B cell (primary cell): Measurements from ENCODE around the gene MBP. TPM values are rescaled to one million over a fixed set of nuclear protein-coding genes. Genes with fewer than 3 reads are reported as not detected.

ENCODE experiments used
- ATAC-seq: fragments of 200-7000 bp; cut with Tn5 transposase; one replicate; pipeline ENCODE4 v1.10.0; 2021; ENCODE audit warnings: low read depth, mild to moderate bottlenecking, moderate number of reproducible peaks, moderate library complexity
- CTCF ChIA-PET: fragments of 350-600 bp; sonication (Branson Sonifier 250); formaldehyde crosslinking; loops from one replicate; lab custom pipeline; 2021; ENCODE audit warnings: antibody characterized with exemption, inconsistent platforms; lab: Charles Lee
- POLR2A ChIA-PET: fragments of 350-600 bp; sonication (Branson Sonifier 250); formaldehyde crosslinking; loops from one replicate; lab custom pipeline; 2021; ENCODE audit warnings: antibody characterized with exemption; lab: Charles Lee
- DNase-seq: peaks from one replicate; pipeline ENCODE4 v3.0.0; 2013
- H2AFZ ChIP-seq: 2 replicates; pipeline ENCODE4 v1.6.1; 2012; ENCODE audit warnings: mild to moderate bottlenecking, low read depth, low read length; ENCODE audit not compliant: insufficient read depth, poor library complexity, severe bottlenecking
- H3K27ac ChIP-seq, 2 donors: 1 replicate in 1 of 2; 2 replicates in 1 of 2; pipeline ENCODE4 v1.5.1; 2012 to 2013; ENCODE audit warnings: low read length in 2 of 2, mild to moderate bottlenecking in 2 of 2, moderate library complexity in 1 of 2
- H3K27me3 ChIP-seq, 4 experiments: fragments of 200-600 bp in 1 of 4; sonication (generic) in 1 of 4; replicated peaks in 1 of 4; 1 replicate in 2 of 4; 2 replicates in 2 of 4; pipeline versions ENCODE4 v1.6.1 to v1.7.0; 2013 to 2016; ENCODE audit warnings: low read length in 3 of 4, mild to moderate bottlenecking in 2 of 4, mixed read lengths in 1 of 4, moderate library complexity in 1 of 4; ENCODE audit not compliant: insufficient read depth in 4 of 4, control insufficient read depth in 3 of 4; ENCODE audit errors: control extremely low read depth in 1 of 4
- H3K36me3 ChIP-seq, 2 experiments: replicated peaks in 1 of 2; 1 replicate in 1 of 2; 2 replicates in 1 of 2; pipeline versions ENCODE4 v1.6.1 to v1.7.1; 2013; ENCODE audit warnings: low read length in 1 of 2; ENCODE audit not compliant: insufficient read depth in 2 of 2, control insufficient read depth in 1 of 2; ENCODE audit errors: control extremely low read depth in 1 of 2, extremely low read depth in 1 of 2
- H3K4me1 ChIP-seq, 2 donors: fragments of 200-600 bp in 1 of 2; sonication (generic) in 1 of 2; 1 replicate in 1 of 2; 2 replicates in 1 of 2; pipeline versions ENCODE4 v1.5.1 to v1.6.1; 2013 to 2017; ENCODE audit warnings: low read length in 2 of 2; ENCODE audit not compliant: control insufficient read depth in 2 of 2, insufficient read depth in 2 of 2
- H3K4me2 ChIP-seq: replicated peaks from 2 replicates; pipeline ENCODE3; 2012; ENCODE audit warnings: mild to moderate bottlenecking, low read depth, low read length; ENCODE audit not compliant: poor library complexity, severe bottlenecking
- H3K4me3 ChIP-seq, 5 experiments: fragments of 200-600 bp in 1 of 5; sonication (generic) in 1 of 5; 1 replicate in 3 of 5; 2 replicates in 2 of 5; pipeline versions ENCODE4 v1.5.1 to v1.7.0; 2011 to 2016; ENCODE audit warnings: low read length in 4 of 5, mild to moderate bottlenecking in 4 of 5, low read depth in 2 of 5, control low read depth in 1 of 5, moderate library complexity in 1 of 5; ENCODE audit not compliant: insufficient read depth in 1 of 5; ENCODE audit errors: control extremely low read depth in 1 of 5, extremely low read depth in 1 of 5
- H3K79me2 ChIP-seq: fragments of 200-600 bp; sonication (generic); one replicate; pipeline ENCODE4 v1.6.0; 2016; ENCODE audit warnings: low read length; ENCODE audit not compliant: control insufficient read depth, insufficient read depth
- H3K9ac ChIP-seq: fragments of 200-600 bp; sonication (generic); 2 replicates; pipeline ENCODE4 v1.6.1; 2017; ENCODE audit warnings: mild to moderate bottlenecking, low read length, moderate library complexity
- H3K9me3 ChIP-seq, 3 donors: one replicate each; pipeline versions ENCODE4 v1.6.1 to v1.7.1; 2013; ENCODE audit warnings: low read length in 2 of 3; ENCODE audit not compliant: control insufficient read depth in 2 of 3, insufficient read depth in 1 of 3; ENCODE audit errors: control extremely low read depth in 1 of 3
- H4K20me1 ChIP-seq: 2 replicates; pipeline ENCODE4 v1.6.0; 2012; ENCODE audit warnings: mild to moderate bottlenecking, low read length; ENCODE audit not compliant: insufficient read depth, control insufficient read depth, poor library complexity, severe bottlenecking
- H3K27ac Mint-ChIP-seq: one replicate; pipeline ENCODE4 v1.8.0; 2021; ENCODE audit warnings: mixed read lengths
- H3K27me3 Mint-ChIP-seq: one replicate; pipeline ENCODE4 v1.8.0; 2021; ENCODE audit warnings: mixed read lengths
- H3K4me1 Mint-ChIP-seq: one replicate; pipeline ENCODE4 v1.8.0; 2021; ENCODE audit warnings: mixed read lengths
- H3K4me3 Mint-ChIP-seq: one replicate; pipeline ENCODE4 v1.8.0; 2021; ENCODE audit warnings: mixed read lengths
- H3K9me3 Mint-ChIP-seq: one replicate; pipeline ENCODE4 v1.8.0; 2022; ENCODE audit warnings: mixed read lengths; ENCODE audit not compliant: insufficient read depth
- CTCF ChIP-seq: fragments of 200-600 bp; IDR thresholded peaks from one replicate; pipeline ENCODE4 v1.8.0; 2022; ENCODE audit warnings: antibody characterized with exemption, mild to moderate bottlenecking
- EZH2 ChIP-seq: IDR thresholded peaks from 2 replicates; pipeline ENCODE4 v1.6.1; 2012; ENCODE audit warnings: borderline replicate concordance, low read depth, mild to moderate bottlenecking, moderate library complexity, low read length; ENCODE audit not compliant: insufficient read depth, poor library complexity, severe bottlenecking
- WGBS: methylation state at CpG from one replicate; pipeline ENCODE4 v1.1.5; 2013; ENCODE audit warnings: missing lambda C conversion rate; ENCODE audit not compliant: insufficient coverage; 5-methylcytosine and 5-hydroxymethylcytosine counted together
- intact Hi-C: fragments of 100-400 bp; cut with micrococcal nuclease; formaldehyde crosslinking; loops from one replicate; pipeline ENCODE4 v1.10.0; 2022
- polyA plus RNA-seq: library from polyadenylated mRNA; depleted of rRNA; stranded (reverse); fragments of >200 nt; gene quantifications from 2 replicates; pipeline ENCODE4 v1.2.3, GENCODE V29; 2012
- total RNA-seq, 2 donors: library from RNA; stranded (reverse); fragments of 120-200 nt in 1 of 2; gene quantifications; 1 replicate in 1 of 2; 2 replicates in 1 of 2; pipeline versions ENCODE4 v1.2.3 to v1.2.4, GENCODE V29; 2013 to 2022

Gene MBP
- total and polyA plus RNA-seq, 2 donors (not counting 1 experiment from before 2014, with no cell fraction given) = 30.1 to 192 TPM

GRCh38 chr18:77046409-77046808 is 86.2 kb downstream of the MBP start:
- Histone ChIP-seq H3K79me2 (peaks cover 41% of the 10 kb centered on the region), H3K27ac (no peak overlapping the region), H3K9ac (no peak overlapping the region), H3K4me1 (peaks cover 11 to 17% of the 10 kb centered on the region in 2 donors), H3K4me2 (no peak overlapping the region), H2AFZ (no peak overlapping the region), H3K27me3 (no peaks in the 10 kb centered on the region), H4K20me1 (peaks cover 11% of the 10 kb centered on the region), H3K4me3 (no peak overlapping the region), H3K36me3 (peaks cover 0 to 21% of the 10 kb centered on the region in 2 experiments), H3K9me3 (peaks cover 0 to 8% (median 0%) of the 10 kb centered on the region in 3 donors)
- H3K9me3 Mint-ChIP-seq = no peaks in the 10 kb centered on the region
- H3K27ac Mint-ChIP-seq = peak overlapping the region; percentile 17
- WGBS = 100% methylated on average over 1 of the region's 9 CpGs
- intact Hi-C loops = no loop called here
- DNase-seq = no peak
- TF ChIP-seq EZH2 (no peak), CTCF (no peak)
- POLR2A ChIA-PET = interaction anchor here (0.6 kb wide), 1 partner anchor 31 kb away, joined by 3 read pairs; no protein-coding TSS in a partner anchor
- H3K4me3 Mint-ChIP-seq = no peak overlapping the region
- no peak for ATAC-seq
- CTCF ChIA-PET = interaction anchor here (0.7 to 1.1 kb wide), 4 partner anchors 8 to 244 kb away, joined by 3 to 6 read pairs (median 3); no protein-coding TSS in a partner anchor
- H3K4me1 Mint-ChIP-seq = peaks cover 41% of the 10 kb centered on the region
- H3K27me3 Mint-ChIP-seq = no peaks in the 10 kb centered on the region

GRCh38 chr18:77045677-77046076 is 86.9 kb downstream of the MBP start:
- no peak overlapping the region for H3K9ac ChIP-seq
- Mint-ChIP-seq H3K27ac (no peak overlapping the region), H3K4me1 (peaks cover 39% of the 10 kb centered on the region), H3K4me3 (no peak overlapping the region), H3K27me3 (no peaks in the 10 kb centered on the region), H3K9me3 (no peaks in the 10 kb centered on the region)
- ATAC-seq (no peak), DNase-seq (no peak)
- no peaks in the 10 kb centered on the region for H3K27me3 ChIP-seq
- WGBS = no CpG with 5 or more reads among the region's 6 CpGs
- H3K4me3 ChIP-seq = no peak overlapping the region
- peaks cover 0 to 8% (median 0%) of the 10 kb centered on the region in 3 donors for H3K9me3 ChIP-seq
- CTCF ChIA-PET = interaction anchor here (0.9 to 1.1 kb wide), 3 partner anchors 8 to 243 kb away, joined by 3 to 6 read pairs (median 3); no protein-coding TSS in a partner anchor
- H4K20me1 ChIP-seq = peaks cover 11% of the 10 kb centered on the region
- POLR2A ChIA-PET = no interaction called here
- H3K27ac ChIP-seq = peak overlapping the region in 1 of 2 donors; percentile 11
- H3K4me2 ChIP-seq = peak overlapping the region; percentile 29
- H3K79me2 ChIP-seq = peaks cover 41% of the 10 kb centered on the region
- peaks cover 0 to 21% of the 10 kb centered on the region in 2 experiments for H3K36me3 ChIP-seq
- TF ChIP-seq CTCF (no peak), EZH2 (no peak)
- no peak overlapping the region for H2AFZ ChIP-seq
- intact Hi-C loops = no loop called here
- H3K4me1 ChIP-seq = peaks cover 11 to 17% of the 10 kb centered on the region in 2 donors
